K562 (cell line): ENCODE measurements around the gene DESI1. TPM values are rescaled to one million over a fixed set of nuclear protein-coding genes. Genes with fewer than 3 reads are reported as not detected.
A peak's percentile ranks its signal among the peaks of the same experiment; 100 is the strongest.

Source experiments
- CBX8 ChIP-seq: fragments of 200-600 bp; sonication (generic); IDR thresholded peaks from 2 replicates; pipeline ENCODE4 v1.6.1; 2012; ENCODE audit warnings: borderline replicate concordance, mixed run types, low read depth, mild to moderate bottlenecking, moderate library complexity, mixed read lengths, low read length, control low read depth, inconsistent platforms; ENCODE audit not compliant: poor library complexity, severe bottlenecking; ENCODE audit errors: extremely low read depth
- CEBPG ChIP-seq, 3 experiments: fragments of 200-800 bp in 1 of 3; sonication (Bioruptor generic) in 1 of 3; sonication (generic) in 1 of 3; formaldehyde crosslinking in 1 of 3; IDR thresholded peaks in 2 of 3; conservative IDR thresholded peaks in 1 of 3; 2 replicates each; pipeline versions ENCODE4 v1.6.1 to v1.8.0; 2016 to 2022; ENCODE audit warnings: missing compliant biosample characterization in 2 of 3, missing genetic modification characterization in 2 of 3, mild to moderate bottlenecking in 1 of 3, missing genetic modification reagents in 1 of 3
- CHD4 ChIP-seq: fragments of 200-600 bp; sonication (generic); IDR thresholded peaks from 3 replicates; pipeline ENCODE4 v1.6.1; 2012; ENCODE audit warnings: low read depth, mild to moderate bottlenecking, mixed read lengths, low read length, inconsistent platforms; ENCODE audit not compliant: insufficient read depth, insufficient replicate concordance, poor library complexity, severe bottlenecking
- CREB1 ChIP-seq, 2 experiments: sonication (generic) in 1 of 2; formaldehyde crosslinking in 1 of 2; IDR thresholded peaks; 2 replicates each; pipeline versions ENCODE4 v1.6.1 to v1.8.0; 2012 to 2022; ENCODE audit warnings: inconsistent platforms in 1 of 2, mild to moderate bottlenecking in 1 of 2, missing genetic modification reagents in 1 of 2, moderate library complexity in 1 of 2
- FOXA1 ChIP-seq: fragments of 450-650 bp; IDR thresholded peaks from 2 replicates; pipeline ENCODE4 v1.6.1; 2016; ENCODE audit warnings: mild to moderate bottlenecking, borderline replicate concordance
- FOXK1 ChIP-seq: sonication (generic); formaldehyde crosslinking; IDR thresholded peaks from 2 replicates; pipeline ENCODE4 v1.8.0; 2022; ENCODE audit warnings: missing genetic modification reagents, mild to moderate bottlenecking, borderline replicate concordance
- GABPA ChIP-seq: fragments of 200-800 bp; sonication (Bioruptor generic); conservative IDR thresholded peaks from 2 replicates; pipeline ENCODE4 v1.6.1; 2016; ENCODE audit warnings: low read depth, missing genetic modification characterization, missing compliant biosample characterization
- KHSRP ChIP-seq: fragments of 450-650 bp; IDR thresholded peaks from 2 replicates; pipeline ENCODE4 v1.6.1; 2017
- LARP7 ChIP-seq: fragments of 450-650 bp; IDR thresholded peaks from 2 replicates; pipeline ENCODE4 v1.6.1; 2016
- NRF1 ChIP-seq, 2 experiments: fragments of 450-650 bp; IDR thresholded peaks in 1 of 2; conservative IDR thresholded peaks in 1 of 2; 2 replicates each; pipeline ENCODE4 v1.6.1; 2014; ENCODE audit warnings: mild to moderate bottlenecking in 2 of 2
- PHB ChIP-seq: fragments of 250-450 bp; sonication (Bioruptor Pico); IDR thresholded peaks from 2 replicates; pipeline ENCODE4 v1.5.0; 2021
- POLR2G ChIP-seq: fragments of 200-400 bp; formaldehyde crosslinking; IDR thresholded peaks from 2 replicates; pipeline ENCODE4 v1.6.1; 2017; ENCODE audit warnings: low read depth, mild to moderate bottlenecking, antibody characterized with exemption, low read length, moderate library complexity
- RNF2 ChIP-seq: sonication (generic); IDR thresholded peaks from 2 replicates; pipeline ENCODE4 v1.6.1; 2016
- TEAD2 ChIP-seq: fragments of 450-650 bp; IDR thresholded peaks from 2 replicates; pipeline ENCODE4 v1.6.1; 2016; ENCODE audit warnings: missing genetic modification characterization, control low read depth, missing compliant biosample characterization
- ZBTB1 ChIP-seq: sonication (generic); formaldehyde crosslinking; IDR thresholded peaks from 2 replicates; pipeline ENCODE4 v1.8.1; 2023; ENCODE audit warnings: missing genetic modification reagents, low read depth, mild to moderate bottlenecking, borderline replicate concordance
- ZNF124 ChIP-seq: sonication (generic); formaldehyde crosslinking; IDR thresholded peaks from 2 replicates; pipeline ENCODE4 v1.8.1; 2022; ENCODE audit warnings: missing genetic modification reagents
- ZNF408 ChIP-seq: fragments of 250-450 bp; sonication (Bioruptor Pico); IDR thresholded peaks from 2 replicates; pipeline ENCODE4 v1.4.0; 2020; ENCODE audit warnings: low read depth, mild to moderate bottlenecking, moderate library complexity
- polyA plus RNA-seq, 8 experiments: library from polyadenylated mRNA; depleted of rRNA in 4 of 8; stranded (reverse) in 5 of 8; unstranded in 3 of 8; fragments of >200 nt; fragmentation: Nextera tagmentation in 2 of 8; fragmentation: Illumina TruSeq in 1 of 8; extraction: Ambion mirVana in 2 of 8; extraction: Trizol in 1 of 8; gene quantifications; 2 replicates each; pipeline versions ENCODE4 v1.2.1 to v1.2.3, GENCODE V29; 2011 to 2014; ENCODE audit warnings: inconsistent platforms in 1 of 8, missing spikeins in 1 of 8
- total RNA-seq, 7 experiments: library from RNA; depleted of rRNA in 6 of 7; stranded (reverse); fragments of >200 nt in 6 of 7; fragmentation: Illumina TruSeq in 2 of 7; extraction: Trizol in 2 of 7; gene quantifications; 2 replicates each; pipeline versions ENCODE4 v1.2.1 to v1.2.3, GENCODE V29; 2011 to 2021; ENCODE audit warnings: low replicate concordance in 1 of 7
- TF ChIP-seq, protein P1 (sequence below): fragments of 450-650 bp; IDR thresholded peaks from 2 replicates; pipeline ENCODE4 v1.6.1; 2018; ENCODE audit not compliant: partially characterized antibody
- TF ChIP-seq, protein P2 (sequence below): fragments of 450-650 bp; formaldehyde crosslinking; IDR thresholded peaks from 2 replicates; pipeline ENCODE4 v1.4.0; 2022; ENCODE audit warnings: missing genetic modification characterization
- TF ChIP-seq, protein P3 (sequence below): fragments of 450-650 bp; conservative IDR thresholded peaks from 2 replicates; pipeline ENCODE4 v1.6.1; 2016; ENCODE audit warnings: missing genetic modification characterization, low read depth, mild to moderate bottlenecking, missing compliant biosample characterization, moderate library complexity

DESI1 gene
- total and polyA plus RNA-seq, 9 of the 15 experiments (the other 6 are each of a cell fraction or from before 2014, with no cell fraction given), result 7.2 to 45.9 (median 29.8) TPM

DNA sequence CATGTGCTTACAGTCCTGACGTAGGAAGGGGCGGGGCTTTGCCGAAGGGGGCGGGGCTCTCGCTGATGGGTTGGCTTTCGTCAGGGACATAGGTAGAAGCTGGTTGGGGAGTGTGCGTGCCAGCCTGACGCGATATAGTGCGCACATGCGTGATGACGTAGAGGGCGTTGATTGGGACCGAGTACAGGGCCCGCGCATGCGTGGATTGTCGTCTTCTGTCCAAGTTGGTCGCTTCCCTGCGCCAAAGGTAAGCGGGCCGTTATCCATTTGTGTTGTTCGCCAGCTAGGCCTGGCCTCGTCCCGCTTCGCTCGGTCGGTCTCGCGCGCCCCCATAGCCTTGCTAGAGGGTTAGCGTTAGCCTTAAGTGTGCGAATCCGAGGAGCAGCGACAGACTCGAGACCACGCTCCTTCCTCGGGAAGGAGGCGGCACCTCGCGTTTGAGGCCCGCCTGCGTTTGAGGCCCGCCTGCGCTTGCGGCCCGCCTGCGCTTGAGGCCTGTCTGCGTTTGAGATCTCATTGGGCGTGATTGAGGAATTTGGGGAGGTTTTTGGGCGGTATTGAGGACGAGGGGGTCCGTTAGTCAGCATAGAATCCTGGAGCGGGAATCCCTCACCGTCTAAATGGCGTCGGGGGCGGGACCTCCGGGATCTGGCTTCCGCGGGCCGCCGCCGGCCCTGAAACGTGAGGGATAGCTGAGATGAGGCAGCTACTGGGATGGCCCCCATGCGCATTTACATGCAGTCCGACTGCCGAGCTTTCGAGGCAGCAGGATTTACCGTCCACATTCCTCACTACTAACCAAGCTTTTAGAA is 462 bp upstream of the DESI1 start, which contains the start of gene XRCC6 (continued):
- TF ChIP-seq, protein P1, sequence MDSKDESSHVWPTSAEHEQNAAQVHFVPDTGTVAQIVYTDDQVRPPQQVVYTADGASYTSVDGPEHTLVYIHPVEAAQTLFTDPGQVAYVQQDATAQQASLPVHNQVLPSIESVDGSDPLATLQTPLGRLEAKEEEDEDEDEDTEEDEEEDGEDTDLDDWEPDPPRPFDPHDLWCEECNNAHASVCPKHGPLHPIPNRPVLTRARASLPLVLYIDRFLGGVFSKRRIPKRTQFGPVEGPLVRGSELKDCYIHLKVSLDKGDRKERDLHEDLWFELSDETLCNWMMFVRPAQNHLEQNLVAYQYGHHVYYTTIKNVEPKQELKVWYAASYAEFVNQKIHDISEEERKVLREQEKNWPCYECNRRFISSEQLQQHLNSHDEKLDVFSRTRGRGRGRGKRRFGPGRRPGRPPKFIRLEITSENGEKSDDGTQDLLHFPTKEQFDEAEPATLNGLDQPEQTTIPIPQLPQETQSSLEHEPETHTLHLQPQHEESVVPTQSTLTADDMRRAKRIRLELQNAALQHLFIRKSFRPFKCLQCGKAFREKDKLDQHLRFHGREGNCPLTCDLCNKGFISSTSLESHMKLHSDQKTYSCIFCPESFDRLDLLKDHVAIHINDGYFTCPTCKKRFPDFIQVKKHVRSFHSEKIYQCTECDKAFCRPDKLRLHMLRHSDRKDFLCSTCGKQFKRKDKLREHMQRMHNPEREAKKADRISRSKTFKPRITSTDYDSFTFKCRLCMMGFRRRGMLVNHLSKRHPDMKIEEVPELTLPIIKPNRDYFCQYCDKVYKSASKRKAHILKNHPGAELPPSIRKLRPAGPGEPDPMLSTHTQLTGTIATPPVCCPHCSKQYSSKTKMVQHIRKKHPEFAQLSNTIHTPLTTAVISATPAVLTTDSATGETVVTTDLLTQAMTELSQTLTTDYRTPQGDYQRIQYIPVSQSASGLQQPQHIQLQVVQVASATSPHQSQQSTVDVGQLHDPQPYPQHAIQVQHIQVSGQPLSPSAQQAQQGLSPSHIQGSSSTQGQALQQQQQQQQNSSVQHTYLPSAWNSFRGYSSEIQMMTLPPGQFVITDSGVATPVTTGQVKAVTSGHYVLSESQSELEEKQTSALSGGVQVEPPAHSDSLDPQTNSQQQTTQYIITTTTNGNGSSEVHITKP, result no peak
- TF ChIP-seq ZNF408 (CRISPR knock-in tag), result no peak
- peak; percentile 59 for TF ChIP-seq GABPA (tag)
- no peak for TF ChIP-seq ZNF124 (CRISPR knock-in tag)
- TF ChIP-seq, protein P2, sequence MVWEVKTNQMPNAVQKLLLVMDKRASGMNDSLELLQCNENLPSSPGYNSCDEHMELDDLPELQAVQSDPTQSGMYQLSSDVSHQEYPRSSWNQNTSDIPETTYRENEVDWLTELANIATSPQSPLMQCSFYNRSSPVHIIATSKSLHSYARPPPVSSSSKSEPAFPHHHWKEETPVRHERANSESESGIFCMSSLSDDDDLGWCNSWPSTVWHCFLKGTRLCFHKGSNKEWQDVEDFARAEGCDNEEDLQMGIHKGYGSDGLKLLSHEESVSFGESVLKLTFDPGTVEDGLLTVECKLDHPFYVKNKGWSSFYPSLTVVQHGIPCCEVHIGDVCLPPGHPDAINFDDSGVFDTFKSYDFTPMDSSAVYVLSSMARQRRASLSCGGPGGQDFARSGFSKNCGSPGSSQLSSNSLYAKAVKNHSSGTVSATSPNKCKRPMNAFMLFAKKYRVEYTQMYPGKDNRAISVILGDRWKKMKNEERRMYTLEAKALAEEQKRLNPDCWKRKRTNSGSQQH (CRISPR knock-in tag), result no peak
- TF ChIP-seq POLR2G, result peak; percentile 75
- TF ChIP-seq PHB (CRISPR knock-in tag), result no peak
- peak; percentile 21; the same call in 1 of the 2 replicates for TF ChIP-seq ZBTB1 (CRISPR knock-in tag)
- no peak for TF ChIP-seq CHD4
- TF ChIP-seq CBX8, result no peak
- TF ChIP-seq, protein P3, sequence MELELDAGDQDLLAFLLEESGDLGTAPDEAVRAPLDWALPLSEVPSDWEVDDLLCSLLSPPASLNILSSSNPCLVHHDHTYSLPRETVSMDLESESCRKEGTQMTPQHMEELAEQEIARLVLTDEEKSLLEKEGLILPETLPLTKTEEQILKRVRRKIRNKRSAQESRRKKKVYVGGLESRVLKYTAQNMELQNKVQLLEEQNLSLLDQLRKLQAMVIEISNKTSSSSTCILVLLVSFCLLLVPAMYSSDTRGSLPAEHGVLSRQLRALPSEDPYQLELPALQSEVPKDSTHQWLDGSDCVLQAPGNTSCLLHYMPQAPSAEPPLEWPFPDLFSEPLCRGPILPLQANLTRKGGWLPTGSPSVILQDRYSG (tag), result no peak
- 0 out of 2 replicates have a peak, but pooled peaks have one; percentile 45 for TF ChIP-seq RNF2
- TF ChIP-seq KHSRP, result peak; percentile 64; the same call in 1 of the 2 replicates
- no peak for TF ChIP-seq TEAD2 (tag)
- no peak for TF ChIP-seq FOXA1
- TF ChIP-seq CEBPG (CRISPR knock-in tag; IDR thresholded peaks at IDR 0.05), result 0 out of 2 replicates have a peak, but pooled peaks have one; percentile 27
- no peak for TF ChIP-seq CEBPG (tag; conservative IDR thresholded peaks at IDR 0.05 in 1 of 2, IDR thresholded peaks at IDR 0.05 in 1 of 2)
- peak; percentile 94 for TF ChIP-seq CREB1 (IDR thresholded peaks at IDR 0.05)
- peak; percentile 94 for TF ChIP-seq CREB1 (CRISPR knock-in tag; IDR thresholded peaks at IDR 0.05)
- TF ChIP-seq LARP7, result 0 out of 2 replicates have a peak, but pooled peaks have one; percentile 50
- peak; percentile 82; the same call in 1 of the 2 replicates for TF ChIP-seq FOXK1 (CRISPR knock-in tag)
- TF ChIP-seq NRF1 (conservative IDR thresholded peaks at IDR 0.05 in 1 of 2, IDR thresholded peaks at IDR 0.05 in 1 of 2), result peak; percentile 97 to 98
